Activated CD4-positive, alpha-beta memory T cell treated with anti-CD3 and anti-CD28 coated beads for 36 hours (primary cell): ENCODE measurements around the gene CSTPP1. TPM values are rescaled to one million over a fixed set of nuclear protein-coding genes. Genes with fewer than 3 reads are reported as not detected.

Experiments used
- CTCF ChIA-PET: fragments of 350-600 bp; sonication (Branson Sonifier 250); formaldehyde crosslinking; loops from one replicate; lab custom pipeline; 2021; ENCODE audit warnings: antibody characterized with exemption, inconsistent platforms; lab: Charles Lee
- POLR2A ChIA-PET: fragments of 350-600 bp; sonication (Branson Sonifier 250); formaldehyde crosslinking; loops from one replicate; lab custom pipeline; 2021; ENCODE audit warnings: antibody characterized with exemption; lab: Charles Lee
- DNase-seq: peaks from one replicate; pipeline ENCODE4 v3.0.0-alpha.2; 2020
- H3K27ac Mint-ChIP-seq: one replicate; pipeline ENCODE4 v1.8.0; 2021; ENCODE audit warnings: mixed read lengths
- H3K27me3 Mint-ChIP-seq: one replicate; pipeline ENCODE4 v1.8.0; 2021; ENCODE audit warnings: mixed read lengths
- H3K36me3 Mint-ChIP-seq: one replicate; pipeline ENCODE4 v1.8.0; 2021; ENCODE audit warnings: mixed read lengths
- H3K4me1 Mint-ChIP-seq: one replicate; pipeline ENCODE4 v1.8.0; 2021; ENCODE audit warnings: low read depth, mixed read lengths
- H3K4me3 Mint-ChIP-seq: one replicate; pipeline ENCODE4 v1.8.0; 2021; ENCODE audit warnings: mild to moderate bottlenecking, mixed read lengths
- H3K9me3 Mint-ChIP-seq: one replicate; pipeline ENCODE4 v1.8.0; 2021; ENCODE audit warnings: mixed read lengths
- intact Hi-C: fragments of 100-400 bp; cut with micrococcal nuclease; formaldehyde crosslinking; loops from one replicate; pipeline ENCODE4 v1.15.1; 2023
- total RNA-seq, 2 experiments: library from RNA; stranded (reverse); gene quantifications; one replicate each; pipeline ENCODE4 v1.2.3, GENCODE V29; 2021

CSTPP1 gene
- total RNA-seq, 2 experiments from 2014 or later = 18.4 to 18.5 TPM

DNA sequence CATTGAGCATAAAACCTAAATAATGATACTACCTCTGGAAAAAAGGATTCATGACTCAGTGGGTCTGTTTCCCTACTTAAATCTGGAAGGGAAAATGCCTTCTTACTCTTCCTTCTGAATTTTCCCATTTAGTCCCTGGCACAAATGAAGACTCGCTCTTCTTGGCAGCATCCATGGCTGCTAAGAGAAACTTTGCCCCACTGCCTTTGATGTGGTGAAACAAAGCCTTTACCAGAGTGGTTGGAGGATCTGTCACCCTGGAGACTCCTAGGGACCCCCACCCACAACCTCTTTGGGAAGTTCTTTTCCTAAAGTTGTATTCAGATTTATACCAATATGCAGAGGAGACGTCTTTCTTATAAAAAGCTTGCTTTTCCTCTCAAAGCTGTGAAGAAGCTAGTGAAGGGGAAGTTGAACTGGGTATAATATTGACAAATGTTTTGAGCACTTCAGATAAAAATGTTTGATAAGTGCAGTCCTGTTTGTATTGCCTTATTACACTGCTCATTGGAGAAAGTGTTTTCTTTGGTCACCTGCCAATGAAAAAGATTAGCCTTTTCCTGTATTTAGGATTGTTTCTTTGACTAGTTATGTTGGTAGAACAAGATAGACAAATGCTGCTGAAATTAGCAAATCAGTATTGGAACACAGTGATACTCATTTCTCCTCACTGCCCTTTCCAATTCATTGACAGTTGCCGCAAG, 162.8 kb downstream of the CSTPP1 start:
- H3K4me3 Mint-ChIP-seq = no peak overlapping the region
- no peak overlapping the region for H3K27ac Mint-ChIP-seq
- H3K36me3 Mint-ChIP-seq = no peaks in the 10 kb centered on the region
- no peak for DNase-seq
- ChIA-PET CTCF (no interaction called here), POLR2A (no interaction called here)
- peaks cover 6% of the 10 kb centered on the region for H3K4me1 Mint-ChIP-seq
- no peaks in the 10 kb centered on the region for H3K9me3 Mint-ChIP-seq
- intact Hi-C loops = no loop called here
- no peaks in the 10 kb centered on the region for H3K27me3 Mint-ChIP-seq

DNA sequence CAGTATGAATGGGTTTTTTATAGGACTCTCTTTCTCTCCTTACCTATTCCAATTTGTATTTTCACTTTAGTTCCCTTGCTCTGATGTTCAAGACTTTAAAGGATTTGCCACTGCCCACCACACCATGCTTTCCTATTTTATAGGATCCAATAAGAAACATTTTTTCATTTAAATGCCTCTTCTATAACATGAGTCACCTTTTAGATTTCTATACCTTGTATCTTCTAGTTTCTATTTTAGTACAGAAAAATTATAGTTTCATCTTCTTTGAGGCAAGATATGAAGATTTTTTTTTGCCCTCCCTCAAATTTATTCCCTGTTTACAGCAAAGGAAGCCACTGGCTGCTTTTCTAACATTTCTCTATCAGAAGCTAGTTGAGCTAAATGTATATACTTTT, 163.4 kb downstream of the CSTPP1 start:
- no peak overlapping the region for H3K4me3 Mint-ChIP-seq
- H3K27ac Mint-ChIP-seq = no peak overlapping the region
- peaks cover 6% of the 10 kb centered on the region for H3K4me1 Mint-ChIP-seq
- DNase-seq = no peak
- H3K9me3 Mint-ChIP-seq = no peaks in the 10 kb centered on the region
- ChIA-PET CTCF (no interaction called here), POLR2A (no interaction called here)
- no peaks in the 10 kb centered on the region for H3K27me3 Mint-ChIP-seq
- no peaks in the 10 kb centered on the region for H3K36me3 Mint-ChIP-seq
- intact Hi-C loops = no loop called here

DNA sequence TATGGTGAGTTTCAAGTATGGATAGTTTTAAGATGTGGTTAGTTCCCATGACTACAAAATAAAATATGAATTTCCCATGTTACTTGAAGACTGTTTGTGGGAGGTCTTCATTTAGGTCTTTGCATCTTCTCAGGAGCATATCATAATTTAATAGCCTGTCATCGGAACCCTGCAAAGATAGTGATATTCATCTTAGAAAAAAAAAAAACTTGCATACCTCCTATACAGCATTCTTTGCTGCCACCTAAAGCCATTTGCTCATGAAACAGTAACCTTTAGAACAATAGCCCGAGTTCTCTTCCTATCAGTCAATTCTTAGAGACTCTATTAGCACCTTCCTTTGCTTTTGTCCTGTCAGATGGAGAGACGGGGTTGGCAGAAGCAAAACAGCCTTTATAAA, 164.8 kb downstream of the CSTPP1 start:
- CTCF ChIA-PET = no interaction called here
- Mint-ChIP-seq H3K9me3 (no peaks in the 10 kb centered on the region), H3K36me3 (no peaks in the 10 kb centered on the region), H3K4me1 (peaks cover 6% of the 10 kb centered on the region), H3K27ac (no peak overlapping the region), H3K27me3 (no peaks in the 10 kb centered on the region), H3K4me3 (no peak overlapping the region)
- POLR2A ChIA-PET = no interaction called here
- intact Hi-C loops = no loop called here
- DNase-seq = no peak

DNA sequence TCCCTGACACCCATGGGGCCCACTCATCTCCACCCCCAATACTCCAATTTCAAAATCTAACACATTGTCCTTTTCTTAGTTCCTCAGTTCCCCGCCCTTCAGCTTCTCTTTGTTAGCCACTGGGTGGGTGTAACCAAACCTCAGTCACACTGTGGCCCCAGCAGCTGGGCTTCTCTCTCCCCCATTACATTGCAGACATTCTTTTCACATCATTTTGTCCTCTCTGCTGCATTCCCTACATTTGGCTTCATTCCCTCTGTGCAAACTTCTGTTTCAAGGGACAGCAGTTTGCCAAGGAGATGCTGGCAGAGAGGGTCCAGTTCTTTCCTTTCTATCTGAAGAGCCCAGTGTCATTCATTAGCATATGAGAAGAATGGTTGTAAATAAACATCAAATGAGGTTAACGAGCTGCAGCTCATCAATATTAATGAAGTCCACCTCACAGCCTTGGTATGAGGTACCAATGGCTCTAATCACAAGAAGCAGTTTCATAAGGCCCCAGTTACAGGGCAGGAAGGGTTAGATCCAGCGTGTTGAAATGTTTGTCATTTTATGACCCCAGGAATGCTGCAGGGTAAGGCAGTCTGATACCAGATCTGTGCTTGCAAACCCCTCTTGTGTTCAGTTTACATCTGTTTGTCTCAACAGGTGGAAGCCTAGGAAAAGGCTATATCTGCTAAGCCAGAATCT, 167.8 kb downstream of the CSTPP1 start:
- H3K36me3 Mint-ChIP-seq = no peaks in the 10 kb centered on the region
- peaks cover 6% of the 10 kb centered on the region for H3K4me1 Mint-ChIP-seq
- H3K9me3 Mint-ChIP-seq = no peaks in the 10 kb centered on the region
- DNase-seq = no peak
- H3K27me3 Mint-ChIP-seq = no peaks in the 10 kb centered on the region
- POLR2A ChIA-PET = no interaction called here
- intact Hi-C loops = no loop called here
- CTCF ChIA-PET = interaction anchor here (1.5 kb wide), 1 partner anchor 49 kb away, joined by 6 read pairs; no protein-coding TSS in a partner anchor
- H3K27ac Mint-ChIP-seq = no peak overlapping the region
- no peak overlapping the region for H3K4me3 Mint-ChIP-seq

DNA sequence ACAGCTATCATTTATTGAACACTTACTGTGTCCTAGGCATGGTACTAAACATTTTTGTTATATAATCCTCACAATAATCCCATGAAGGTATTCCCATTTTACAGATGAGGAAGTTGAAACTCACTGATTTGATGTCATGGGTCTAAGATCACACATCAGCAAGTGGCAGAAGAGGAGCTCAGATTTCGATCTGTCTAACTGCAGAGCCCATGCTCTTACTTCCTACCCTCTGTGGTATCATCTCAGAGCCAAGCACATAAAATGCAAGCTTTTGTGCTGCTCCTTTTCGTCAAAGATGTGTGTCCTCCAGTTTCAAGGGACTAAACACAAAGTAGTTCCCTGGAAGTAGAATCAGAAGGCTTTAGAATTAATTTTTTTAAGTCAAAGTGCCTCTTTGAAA, 169.0 kb downstream of the CSTPP1 start:
- Mint-ChIP-seq H3K27me3 (no peaks in the 10 kb centered on the region), H3K36me3 (no peaks in the 10 kb centered on the region), H3K4me3 (no peak overlapping the region), H3K9me3 (no peaks in the 10 kb centered on the region), H3K4me1 (no peaks in the 10 kb centered on the region), H3K27ac (no peak overlapping the region)
- ChIA-PET POLR2A (no interaction called here), CTCF (interaction anchor here (1.5 kb wide), 1 partner anchor 47 kb away, joined by 6 read pairs; no protein-coding TSS in a partner anchor)
- no peak for DNase-seq
- intact Hi-C loops = no loop called here

DNA sequence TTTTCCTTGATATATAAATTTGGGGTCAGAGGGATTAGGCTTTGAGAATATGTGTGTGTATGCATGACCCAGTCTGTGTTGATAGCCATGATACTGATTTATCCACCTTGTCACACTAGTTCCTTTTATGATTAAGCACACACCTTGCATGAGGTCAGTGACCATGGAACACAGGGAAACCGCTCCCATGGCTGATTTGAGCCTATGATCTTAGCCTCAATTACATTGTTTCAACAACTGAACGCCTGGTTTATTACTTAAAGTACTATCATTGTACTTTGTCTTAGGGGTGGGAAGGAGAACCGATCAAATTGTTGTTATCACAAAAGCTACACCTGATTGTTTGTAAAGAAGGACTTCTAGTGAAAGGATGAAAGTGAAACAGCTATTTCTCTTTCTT, 169.4 kb downstream of the CSTPP1 start:
- Mint-ChIP-seq H3K9me3 (no peaks in the 10 kb centered on the region), H3K4me1 (no peaks in the 10 kb centered on the region), H3K27me3 (no peaks in the 10 kb centered on the region), H3K27ac (no peak overlapping the region), H3K4me3 (no peak overlapping the region), H3K36me3 (no peaks in the 10 kb centered on the region)
- DNase-seq = no peak
- ChIA-PET CTCF (no interaction called here), POLR2A (no interaction called here)
- intact Hi-C loops = no loop called here

DNA sequence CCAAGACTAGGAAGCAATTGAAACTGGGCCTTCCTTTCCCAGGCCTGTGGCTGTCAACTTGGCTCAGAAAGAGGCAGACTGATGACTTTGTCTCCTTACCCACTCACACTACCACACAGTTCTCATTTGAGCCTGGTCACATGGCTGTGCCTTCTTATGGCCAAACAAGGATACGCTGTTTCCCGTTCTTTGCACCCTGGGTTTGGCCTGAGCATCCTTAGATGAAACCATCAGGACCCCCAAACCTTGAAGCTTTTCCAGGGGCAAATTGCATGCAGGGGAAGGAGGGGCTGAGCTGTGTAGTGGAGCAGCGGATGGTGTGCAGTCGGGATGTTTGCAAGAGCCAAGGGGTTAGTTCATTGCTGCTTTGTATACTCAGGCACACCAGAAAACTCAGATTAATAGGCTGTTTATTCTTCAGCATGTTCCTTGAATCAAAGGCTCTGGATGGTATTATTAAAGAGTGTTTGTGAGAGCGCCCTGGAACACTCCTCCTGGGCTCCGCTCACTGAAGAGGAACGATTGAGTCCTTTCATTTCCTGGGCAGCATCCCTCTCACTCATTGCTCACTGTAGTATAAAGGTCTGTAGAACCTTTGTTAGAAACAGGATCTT, 170.3 kb downstream of the CSTPP1 start:
- ChIA-PET POLR2A (no interaction called here), CTCF (no interaction called here)
- intact Hi-C loops = no loop called here

DNA sequence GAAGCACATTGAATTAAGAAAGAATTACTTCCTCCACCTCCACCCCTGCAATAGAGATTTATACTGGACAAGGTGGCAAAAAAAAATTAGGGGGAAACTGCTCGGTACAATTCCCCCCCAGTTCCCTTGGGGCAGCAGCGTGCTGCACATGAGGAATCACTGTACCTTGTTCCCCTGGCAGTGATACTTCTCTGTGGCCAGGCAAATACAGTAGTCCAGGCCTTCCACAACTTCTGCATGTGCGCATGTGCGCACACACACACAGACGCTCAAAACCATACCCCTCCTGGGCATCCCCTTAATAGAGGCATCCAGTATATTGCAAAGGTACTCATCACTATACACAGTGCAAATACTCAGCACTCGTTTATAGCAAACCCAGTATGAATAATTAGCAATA, 171.2 kb downstream of the CSTPP1 start:
- H3K27ac Mint-ChIP-seq = no peak overlapping the region
- no peak overlapping the region for H3K4me3 Mint-ChIP-seq
- no peaks in the 10 kb centered on the region for H3K9me3 Mint-ChIP-seq
- POLR2A ChIA-PET = no interaction called here
- intact Hi-C loops = no loop called here
- no peaks in the 10 kb centered on the region for H3K27me3 Mint-ChIP-seq
- H3K4me1 Mint-ChIP-seq = no peaks in the 10 kb centered on the region
- no peaks in the 10 kb centered on the region for H3K36me3 Mint-ChIP-seq
- no peak for DNase-seq
- CTCF ChIA-PET = no interaction called here

More for the DNA sequence above, 170.3 kb downstream of the CSTPP1 start:
- Mint-ChIP-seq H3K9me3 (no peaks in the 10 kb centered on the region), H3K27ac (no peak overlapping the region), H3K4me3 (no peak overlapping the region), H3K36me3 (no peaks in the 10 kb centered on the region), H3K4me1 (no peaks in the 10 kb centered on the region), H3K27me3 (no peaks in the 10 kb centered on the region)
- DNase-seq = no peak

DNA sequence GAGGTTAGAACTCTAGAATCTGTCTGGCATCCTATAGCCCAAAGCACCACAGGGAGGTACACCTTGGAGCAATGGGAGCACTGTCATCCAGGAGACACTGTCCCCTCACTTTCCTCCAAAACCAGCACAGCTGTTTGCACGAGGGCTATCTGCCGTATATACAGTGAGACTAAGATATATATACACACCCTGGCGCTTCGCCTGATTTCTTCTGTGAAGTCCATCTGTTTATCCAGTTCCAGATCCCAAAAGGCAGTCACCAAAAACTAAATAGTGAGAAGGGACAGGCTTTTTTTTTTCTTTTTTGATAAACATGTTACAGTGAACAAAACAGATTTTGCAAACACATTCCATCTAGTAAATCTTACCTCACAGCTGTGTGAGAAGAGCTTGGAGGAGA, 171.7 kb downstream of the CSTPP1 start:
- Mint-ChIP-seq H3K9me3 (peaks cover under 1% of the 10 kb centered on the region), H3K4me1 (no peaks in the 10 kb centered on the region), H3K27ac (no peak overlapping the region), H3K36me3 (no peaks in the 10 kb centered on the region), H3K27me3 (no peaks in the 10 kb centered on the region), H3K4me3 (no peak overlapping the region)
- intact Hi-C loops = no loop called here
- POLR2A ChIA-PET = no interaction called here
- DNase-seq = no peak
- CTCF ChIA-PET = no interaction called here

DNA sequence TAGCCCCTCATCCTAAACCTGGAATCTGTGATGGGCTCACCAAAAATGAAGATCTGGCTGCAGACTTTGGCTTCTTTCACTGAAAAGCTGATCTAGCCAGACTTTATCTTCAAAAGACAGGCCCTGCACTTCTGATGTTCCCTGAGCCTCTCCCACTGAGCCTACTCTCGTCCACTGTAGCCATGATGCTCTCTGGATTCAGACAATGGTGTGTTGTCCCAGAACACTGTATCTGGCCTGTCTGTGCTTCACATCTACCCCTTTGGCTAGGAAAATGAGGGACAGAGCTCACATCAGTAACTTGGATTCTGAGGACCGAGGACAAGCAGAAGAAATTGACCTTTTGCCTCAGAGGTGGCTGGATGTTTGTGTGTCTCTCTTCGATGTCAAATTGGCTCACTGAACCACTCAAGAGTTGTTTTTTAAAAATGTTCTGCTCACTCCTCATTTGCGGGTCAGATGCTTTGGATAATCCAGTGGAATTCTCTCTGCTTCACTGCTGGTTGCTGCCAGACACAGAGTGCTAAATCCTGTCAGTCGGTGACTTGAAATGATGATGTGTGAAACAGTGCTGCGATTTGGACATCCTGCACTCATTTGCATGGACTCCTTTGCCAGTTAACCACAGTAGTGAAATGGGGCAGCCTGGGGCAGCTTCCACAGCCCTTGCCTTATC, 172.6 kb downstream of the CSTPP1 start:
- CTCF ChIA-PET = no interaction called here
- no peaks in the 10 kb centered on the region for H3K27me3 Mint-ChIP-seq
- no peaks in the 10 kb centered on the region for H3K4me1 Mint-ChIP-seq
- DNase-seq = no peak
- POLR2A ChIA-PET = no interaction called here
- no peak overlapping the region for H3K4me3 Mint-ChIP-seq
- H3K9me3 Mint-ChIP-seq = peaks cover 2% of the 10 kb centered on the region
- H3K27ac Mint-ChIP-seq = no peak overlapping the region
- H3K36me3 Mint-ChIP-seq = peaks cover 1% of the 10 kb centered on the region
- intact Hi-C loops = no loop called here

DNA sequence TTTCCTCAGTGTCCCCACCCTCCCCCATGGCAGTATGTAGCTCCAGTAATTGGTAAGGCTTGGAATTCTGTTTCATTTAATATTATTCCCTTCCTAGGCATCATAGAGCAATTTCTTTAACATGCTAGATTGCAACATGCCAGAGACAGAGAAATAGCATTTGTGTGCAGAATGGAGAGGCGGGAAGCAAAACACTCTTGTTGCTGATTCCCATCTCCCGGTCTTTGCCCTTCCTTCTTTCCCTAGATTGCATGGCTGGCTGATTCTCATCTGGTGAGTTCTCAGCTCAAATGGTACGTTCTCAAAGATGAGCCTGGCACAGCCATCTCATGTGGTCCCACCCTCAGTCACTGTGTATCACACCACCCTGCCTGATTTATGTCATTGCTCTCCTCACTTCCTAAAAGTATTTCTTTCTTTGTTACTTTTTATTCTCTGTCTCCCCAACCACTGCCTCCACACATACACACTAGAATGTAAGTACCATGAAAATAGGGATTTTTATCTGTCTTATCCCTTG, 173.2 kb downstream of the CSTPP1 start:
- Mint-ChIP-seq H3K4me3 (no peak overlapping the region), H3K27ac (no peak overlapping the region), H3K27me3 (no peaks in the 10 kb centered on the region), H3K9me3 (peaks cover 2% of the 10 kb centered on the region), H3K4me1 (no peaks in the 10 kb centered on the region), H3K36me3 (peaks cover 1% of the 10 kb centered on the region)
- intact Hi-C loops = no loop called here
- ChIA-PET POLR2A (no interaction called here), CTCF (no interaction called here)
- DNase-seq = no peak

DNA sequence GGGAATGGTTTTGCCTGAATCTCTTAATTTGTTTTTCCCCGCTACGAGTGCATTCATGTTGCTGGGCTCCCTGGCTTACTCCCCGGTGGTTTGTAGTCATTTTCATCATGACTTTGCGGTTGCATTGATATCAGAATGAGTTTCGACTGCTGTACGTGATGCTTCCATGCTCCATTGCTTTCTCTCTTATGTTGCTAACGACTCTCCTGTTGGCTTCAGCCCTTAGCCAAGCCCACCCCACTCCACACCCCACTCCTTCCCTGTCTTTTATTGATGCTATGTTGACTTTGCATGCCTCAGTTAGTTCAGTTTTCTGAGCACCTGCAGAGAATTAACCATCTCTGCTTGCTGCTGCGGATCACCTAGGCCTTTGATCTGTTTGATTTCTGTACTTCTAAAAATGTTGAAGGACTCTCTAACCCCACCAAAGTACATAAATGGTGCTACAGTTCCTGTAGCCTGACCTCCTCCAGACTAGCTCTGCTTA, 174.8 kb downstream of the CSTPP1 start:
- ChIA-PET CTCF (no interaction called here), POLR2A (no interaction called here)
- peaks cover 1% of the 10 kb centered on the region for H3K36me3 Mint-ChIP-seq
- intact Hi-C loops = no loop called here
- no peaks in the 10 kb centered on the region for H3K4me1 Mint-ChIP-seq
- H3K27me3 Mint-ChIP-seq = no peaks in the 10 kb centered on the region
- H3K4me3 Mint-ChIP-seq = no peak overlapping the region
- H3K9me3 Mint-ChIP-seq = peaks cover 2% of the 10 kb centered on the region
- no peak overlapping the region for H3K27ac Mint-ChIP-seq
- DNase-seq = no peak
